ENCODE results near the gene ZDHHC1. TPM values are rescaled to one million over a fixed set of nuclear protein-coding genes. Genes with fewer than 3 reads are reported as not detected.

Gene ZDHHC1
- total RNA-seq, 1 donor from 2014 or later, result 82.7 TPM

GRCh38 chr16:67425580-67425979, 9.3 kb upstream of the ZDHHC1 start:
- H3K27ac ChIP-seq, result no peak overlapping the region
- no peaks in the 10 kb centered on the region for H3K36me3 ChIP-seq
- H3K4me1 ChIP-seq, result peaks cover 6% of the 10 kb centered on the region in 2 donors
- no peak for DNase-seq (ENCODE audit: low spot score in 2 of 2)
- TF ChIP-seq, protein P1, sequence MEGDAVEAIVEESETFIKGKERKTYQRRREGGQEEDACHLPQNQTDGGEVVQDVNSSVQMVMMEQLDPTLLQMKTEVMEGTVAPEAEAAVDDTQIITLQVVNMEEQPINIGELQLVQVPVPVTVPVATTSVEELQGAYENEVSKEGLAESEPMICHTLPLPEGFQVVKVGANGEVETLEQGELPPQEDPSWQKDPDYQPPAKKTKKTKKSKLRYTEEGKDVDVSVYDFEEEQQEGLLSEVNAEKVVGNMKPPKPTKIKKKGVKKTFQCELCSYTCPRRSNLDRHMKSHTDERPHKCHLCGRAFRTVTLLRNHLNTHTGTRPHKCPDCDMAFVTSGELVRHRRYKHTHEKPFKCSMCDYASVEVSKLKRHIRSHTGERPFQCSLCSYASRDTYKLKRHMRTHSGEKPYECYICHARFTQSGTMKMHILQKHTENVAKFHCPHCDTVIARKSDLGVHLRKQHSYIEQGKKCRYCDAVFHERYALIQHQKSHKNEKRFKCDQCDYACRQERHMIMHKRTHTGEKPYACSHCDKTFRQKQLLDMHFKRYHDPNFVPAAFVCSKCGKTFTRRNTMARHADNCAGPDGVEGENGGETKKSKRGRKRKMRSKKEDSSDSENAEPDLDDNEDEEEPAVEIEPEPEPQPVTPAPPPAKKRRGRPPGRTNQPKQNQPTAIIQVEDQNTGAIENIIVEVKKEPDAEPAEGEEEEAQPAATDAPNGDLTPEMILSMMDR (IDR thresholded peaks at IDR 0.05), result no peak
- peaks cover 8% of the 10 kb centered on the region for H3K27me3 ChIP-seq
- intact Hi-C loops (cut with DNase I), result no loop called here
- no peaks in the 10 kb centered on the region for H3K9me3 ChIP-seq
- H3K4me3 ChIP-seq, result no peak overlapping the region

GRCh38 chr16:67425061-67425460, 8.8 kb upstream of the ZDHHC1 start:
- H3K36me3 ChIP-seq, result no peaks in the 10 kb centered on the region
- no peak overlapping the region for H3K4me3 ChIP-seq
- H3K4me1 ChIP-seq, result peaks cover under 1% of the 10 kb centered on the region in 2 donors
- intact Hi-C loops (cut with DNase I), result no loop called here
- TF ChIP-seq, protein P1 (IDR thresholded peaks at IDR 0.05), result no peak
- H3K27ac ChIP-seq, result no peak overlapping the region
- no peak for DNase-seq (ENCODE audit: low spot score in 2 of 2)
- no peaks in the 10 kb centered on the region for H3K9me3 ChIP-seq
- peaks cover 8% of the 10 kb centered on the region for H3K27me3 ChIP-seq

DNA sequence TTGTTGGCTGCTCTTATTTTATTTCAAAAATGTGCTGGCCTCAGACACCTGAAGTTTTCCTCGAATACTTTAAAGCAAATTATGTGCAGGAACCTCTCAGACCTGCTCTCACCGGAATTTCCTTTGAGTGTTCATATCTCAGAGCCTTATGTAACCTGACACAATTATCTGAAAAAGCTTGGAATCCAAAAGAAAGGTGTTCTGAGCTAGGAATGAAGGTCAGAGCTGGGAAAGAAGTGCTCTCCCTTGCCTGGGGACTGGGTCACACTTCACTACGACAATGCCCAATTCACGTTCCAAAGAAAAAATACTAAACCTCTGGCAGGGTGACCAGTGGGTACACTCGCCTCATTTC, 8.0 kb upstream of the ZDHHC1 start:
- no peak overlapping the region for H3K4me3 ChIP-seq
- H3K27ac ChIP-seq, result no peak overlapping the region
- TF ChIP-seq, protein P1 (IDR thresholded peaks at IDR 0.05), result no peak
- no peaks in the 10 kb centered on the region for H3K9me3 ChIP-seq
- DNase-seq (ENCODE audit: low spot score in 2 of 2), result no peak
- no peaks in the 10 kb centered on the region for H3K4me1 ChIP-seq
- H3K36me3 ChIP-seq, result no peaks in the 10 kb centered on the region
- intact Hi-C loops (cut with DNase I), result no loop called here
- H3K27me3 ChIP-seq, result peaks cover 8% of the 10 kb centered on the region

DNA sequence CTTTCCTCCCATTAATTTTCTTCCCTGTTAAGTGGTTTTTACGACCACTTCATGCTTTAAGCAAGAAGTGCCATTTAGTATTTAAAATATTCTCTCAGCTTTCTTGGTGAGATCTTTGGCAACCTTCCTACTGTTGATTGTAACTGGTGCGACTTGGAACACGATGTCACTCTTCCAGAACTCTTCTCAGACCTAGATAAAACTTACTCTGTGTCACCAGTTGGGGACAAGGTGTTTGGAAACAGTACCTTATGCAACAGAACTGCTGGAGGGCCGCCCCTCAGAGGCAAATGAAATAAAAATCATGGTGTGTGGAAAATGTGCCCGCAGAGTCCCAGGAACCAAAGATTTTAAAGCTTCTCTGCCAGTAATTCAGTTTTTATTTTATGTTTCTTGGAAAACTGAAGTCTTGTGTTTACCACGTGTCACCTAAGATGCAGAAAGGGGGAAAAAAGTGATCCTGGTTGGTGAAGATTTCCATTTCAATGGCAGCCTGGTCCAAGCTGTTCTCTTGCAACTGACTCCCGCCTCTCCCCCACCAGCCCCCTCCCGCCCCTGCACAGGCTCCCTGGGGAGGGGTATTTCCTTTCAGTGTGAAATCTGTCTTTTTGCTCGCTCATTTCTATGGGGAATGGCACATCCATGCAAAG, 7.5 kb upstream of the ZDHHC1 start:
- Histone ChIP-seq H3K27me3 (peaks cover 5% of the 10 kb centered on the region), H3K27ac (no peak overlapping the region), H3K36me3 (no peaks in the 10 kb centered on the region), H3K4me3 (no peak overlapping the region), H3K9me3 (no peaks in the 10 kb centered on the region), H3K4me1 (no peaks in the 10 kb centered on the region)
- TF ChIP-seq, protein P1 (IDR thresholded peaks at IDR 0.05), result no peak
- intact Hi-C loops (cut with DNase I), result no loop called here
- no peak for DNase-seq (ENCODE audit: low spot score in 2 of 2)

DNA sequence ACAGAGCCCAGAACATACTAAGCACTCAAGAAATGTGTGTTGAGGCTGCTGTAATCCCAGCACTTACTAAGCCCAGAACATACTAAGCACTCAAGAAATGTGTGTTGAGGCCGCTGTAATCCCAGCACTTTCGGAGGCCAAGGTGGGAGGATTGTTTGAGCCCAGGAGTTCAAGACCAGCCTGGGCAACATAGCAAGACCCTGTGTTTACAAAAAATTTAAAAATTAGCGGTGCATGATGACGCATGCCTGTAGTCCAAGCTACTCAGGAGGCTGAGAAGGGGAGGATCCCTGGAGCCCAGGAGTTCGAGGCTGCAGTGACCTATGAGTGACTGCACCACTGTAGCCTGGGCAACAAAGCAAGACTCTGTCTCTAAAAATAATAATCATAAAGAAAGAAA, 6.7 kb upstream of the ZDHHC1 start:
- intact Hi-C loops (cut with DNase I), result no loop called here
- no peaks in the 10 kb centered on the region for H3K4me1 ChIP-seq
- H3K36me3 ChIP-seq, result no peaks in the 10 kb centered on the region
- TF ChIP-seq, protein P1 (IDR thresholded peaks at IDR 0.05), result no peak
- H3K4me3 ChIP-seq, result no peak overlapping the region
- no peak for DNase-seq (ENCODE audit: low spot score in 2 of 2)
- peaks cover 5% of the 10 kb centered on the region for H3K27me3 ChIP-seq
- no peak overlapping the region for H3K27ac ChIP-seq
- H3K9me3 ChIP-seq, result no peaks in the 10 kb centered on the region

- no peaks in the 10 kb centered on the region for H3K9me3 ChIP-seq
- intact Hi-C loops (cut with DNase I), result no loop called here
- peaks cover 5% of the 10 kb centered on the region for H3K27me3 ChIP-seq
- TF ChIP-seq, protein P1 (IDR thresholded peaks at IDR 0.05), result no peak
- H3K4me1 ChIP-seq, result peaks cover 0 to 2% of the 10 kb centered on the region in 2 donors
- no peak overlapping the region for H3K27ac ChIP-seq
- H3K36me3 ChIP-seq, result no peaks in the 10 kb centered on the region
- DNase-seq (ENCODE audit: low spot score in 2 of 2), result no peak
- no peak overlapping the region for H3K4me3 ChIP-seq
Observed at GRCh38 chr16:67421030-67421429, 4.8 kb upstream of the ZDHHC1 start.

All from ascending aorta (tissue), 2 donors.